HEK293T (cell line): ENCODE data around the gene FLCN.

Source experiments
- ARNT ChIP-seq: fragments of 450-650 bp; IDR thresholded peaks from 2 replicates; pipeline ENCODE4 v1.6.1; 2017; ENCODE audit warnings: mild to moderate bottlenecking
- CTBP1 ChIP-seq: fragments of 450-650 bp; IDR thresholded peaks from 2 replicates; pipeline ENCODE4 v1.6.1; 2016; ENCODE audit warnings: borderline replicate concordance
- ELF4 ChIP-seq: fragments of 450-650 bp; IDR thresholded peaks from 2 replicates; pipeline ENCODE4 v1.6.1; 2017; ENCODE audit warnings: antibody characterized with exemption
- FOXA1 ChIP-seq: fragments of 450-650 bp; IDR thresholded peaks from 2 replicates; pipeline ENCODE4 v1.6.1; 2016; ENCODE audit warnings: mild to moderate bottlenecking
- SUZ12 ChIP-seq: fragments of 450-650 bp; IDR thresholded peaks from 2 replicates; pipeline ENCODE4 v1.6.1; 2016; ENCODE audit warnings: mild to moderate bottlenecking

DNA sequence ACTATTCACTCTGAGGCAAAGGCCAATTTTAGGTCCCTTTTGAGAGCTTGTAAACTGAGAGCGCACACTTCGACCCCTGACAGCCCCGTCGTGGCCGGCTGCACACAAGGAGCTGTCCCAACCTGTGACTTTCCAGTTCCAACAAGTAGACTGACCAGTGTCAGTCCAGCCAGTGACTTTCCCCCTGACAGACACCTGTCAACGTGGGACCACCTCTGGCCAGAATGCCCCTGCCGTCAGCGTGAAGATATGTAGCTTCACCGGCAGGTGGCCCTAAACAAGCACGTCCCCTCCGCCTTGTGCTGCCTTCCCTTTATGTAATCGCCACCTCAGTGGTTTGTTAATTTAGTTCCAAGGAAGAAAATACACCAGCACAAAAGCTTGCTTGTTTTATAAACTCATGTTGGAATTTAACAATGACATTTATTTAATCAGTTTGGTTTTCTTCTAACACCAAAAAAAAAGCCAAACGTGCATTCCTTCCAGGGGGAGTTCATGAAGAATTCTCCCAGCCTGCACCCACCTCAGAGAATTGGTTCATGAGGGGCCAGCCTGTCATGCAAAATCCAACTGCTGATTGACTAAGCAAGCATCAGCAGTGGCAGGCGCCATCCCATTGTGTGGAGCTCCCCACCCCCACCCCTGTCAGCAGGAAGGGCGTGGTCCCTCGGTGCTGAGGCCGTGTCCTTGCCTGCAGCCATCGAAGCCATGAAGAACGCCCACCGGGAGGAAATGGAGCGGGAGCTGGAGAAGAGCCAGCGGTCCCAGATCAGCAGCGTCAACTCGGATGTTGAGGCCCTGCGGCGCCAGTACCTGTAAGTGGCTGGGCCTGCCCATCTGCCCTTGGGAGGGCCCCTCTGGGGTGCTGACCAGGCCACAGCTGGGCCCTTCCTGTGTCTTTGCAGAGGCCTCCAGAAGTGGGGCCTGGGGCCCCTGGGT lies 64.7 kb downstream of the FLCN start:
- TF ChIP-seq ELF4, result no peak
- no peak for TF ChIP-seq FOXA1
- TF ChIP-seq CTBP1, result no peak
- no peak for TF ChIP-seq SUZ12
- TF ChIP-seq ARNT, result no peak
